ENCODE results near the gene TMEM183A.
"Not testable (repeated sequence)": the region's sequence is repeated elsewhere in the genome, so short reads cannot be mapped to it uniquely, and the experiment has no call there.

TMEM183A gene

GRCh38 chr1:202987922-202988583 lies 19.1 kb upstream of the TMEM183A start:
- DNase-seq = no peak

GRCh38 chr1:202989879-202990278 lies 17.3 kb upstream of the TMEM183A start:
- DNase-seq = peak; percentile 57

GRCh38 chr1:202991112-202991511 lies 16.1 kb upstream of the TMEM183A start:
- DNase-seq = no peak

- no peak for DNase-seq
Measured at GRCh38 chr1:202994756-202995155, 12.4 kb upstream of the TMEM183A start.

- DNase-seq = peak; percentile 67
Measured at GRCh38 chr1:202998836-202999750, 8.1 kb upstream of the TMEM183A start.

- no peak for DNase-seq
Measured at GRCh38 chr1:203000217-203000944, 6.8 kb upstream of the TMEM183A start.

GRCh38 chr1:203001986-203002385 lies 5.2 kb upstream of the TMEM183A start:
- DNase-seq = no peak

- DNase-seq = no peak
Measured at GRCh38 chr1:203002951-203003350, 4.2 kb upstream of the TMEM183A start.

GRCh38 chr1:203005395-203006142 lies 1.6 kb upstream of the TMEM183A start:
- DNase-seq = peak; percentile 82

- DNase-seq = no peak
Measured at GRCh38 chr1:203009185-203009584, 2.0 kb downstream of the TMEM183A start.

GRCh38 chr1:203011582-203011981 lies 4.4 kb downstream of the TMEM183A start:
- DNase-seq = no peak

- no peak for DNase-seq
Measured at GRCh38 chr1:203017061-203017460, 9.9 kb downstream of the TMEM183A start.

GRCh38 chr1:203017692-203018091 lies 10.5 kb downstream of the TMEM183A start:
- no peak for DNase-seq

GRCh38 chr1:203022855-203023254 lies 15.7 kb downstream of the TMEM183A start:
- DNase-seq = not testable (repeated sequence)

- DNase-seq = no peak
Measured at GRCh38 chr1:203025686-203026030, 18.5 kb downstream of the TMEM183A start.

- peak; percentile 75 for DNase-seq
Measured at GRCh38 chr1:203026031-203026665, 19.0 kb downstream of the TMEM183A start, which contains the start of gene PPFIA4. Gene PPFIA4 (plus strand): TSS chr1:203026491. CDS start chr1:203039009, 12,518 bp downstream.

GRCh38 chr1:203026666-203027663 lies 19.8 kb downstream of the TMEM183A start:
- no peak for DNase-seq

- no peak for DNase-seq
Measured at GRCh38 chr1:203028067-203028783, 21.1 kb downstream of the TMEM183A start.

GRCh38 chr1:203028784-203029553 lies 21.8 kb downstream of the TMEM183A start:
- DNase-seq = no peak
